Measurements from ENCODE around the gene CCNL2. TPM values are rescaled to one million over a fixed set of nuclear protein-coding genes. Genes with fewer than 3 reads are reported as not detected.
A peak's percentile ranks its signal among the peaks of the same experiment; 100 is the strongest.

CCNL2 gene
- total RNA-seq, 4 donors from 2014 or later, result 35.0 to 91.1 (median 43.7) TPM

GRCh38 chr1:1402072-1402900 is 3.2 kb upstream of the CCNL2 start:
- H3K4me3 ChIP-seq, result no peak overlapping the region
- intact Hi-C loops (cut with DNase I; ENCODE audit: low total_unique reads) (no loop called here), in situ Hi-C loops (cut with MboI; ENCODE audit: low sequenced_read_pairs in 4 of 4) (no loop called here)

GRCh38 chr1:1401457-1402010 is 2.4 kb upstream of the CCNL2 start:
- in situ Hi-C loops (cut with MboI; ENCODE audit: low sequenced_read_pairs in 4 of 4), result no loop called here
- H3K36me3 ChIP-seq, result peaks cover 0 to 45% of the 10 kb centered on the region in 2 donors
- no peaks in the 10 kb centered on the region for H3K9me3 ChIP-seq
- DNase-seq, result no peak
- no peaks in the 10 kb centered on the region for H3K27me3 ChIP-seq
- no peak for TF ChIP-seq CTCF (IDR thresholded peaks at IDR 0.05 in 4 of 5, conservative IDR thresholded peaks at IDR 0.05 in 1 of 5)
- TF ChIP-seq POLR2A (IDR thresholded peaks at IDR 0.05), result no peak
- ATAC-seq, result no peak
- intact Hi-C loops (cut with DNase I; ENCODE audit: low total_unique reads), result no loop called here
- peak overlapping the region in 1 of 4 donors; percentile 93 for H3K27ac ChIP-seq
- H3K4me3 ChIP-seq, result no peak overlapping the region
- peaks cover 42 to 46% of the 10 kb centered on the region in 2 donors for H3K4me1 ChIP-seq

More at GRCh38 chr1:1402072-1402900, 3.2 kb upstream of the CCNL2 start:
- no peaks in the 10 kb centered on the region for H3K9me3 ChIP-seq
- peaks cover 0 to 38% of the 10 kb centered on the region in 2 donors for H3K36me3 ChIP-seq
- DNase-seq (peak in 1 of 2 donors; percentile 67), ATAC-seq (no peak)
- H3K4me1 ChIP-seq, result peaks cover 39 to 44% of the 10 kb centered on the region in 2 donors
- H3K27me3 ChIP-seq, result no peaks in the 10 kb centered on the region
- TF ChIP-seq POLR2A (IDR thresholded peaks at IDR 0.05), result no peak
- TF ChIP-seq CTCF (IDR thresholded peaks at IDR 0.05 in 4 of 5, conservative IDR thresholded peaks at IDR 0.05 in 1 of 5), result peak in 2 of 5 experiments; percentile 7 to 18
- peak overlapping the region in 1 of 4 donors; percentile 60 for H3K27ac ChIP-seq

DNA sequence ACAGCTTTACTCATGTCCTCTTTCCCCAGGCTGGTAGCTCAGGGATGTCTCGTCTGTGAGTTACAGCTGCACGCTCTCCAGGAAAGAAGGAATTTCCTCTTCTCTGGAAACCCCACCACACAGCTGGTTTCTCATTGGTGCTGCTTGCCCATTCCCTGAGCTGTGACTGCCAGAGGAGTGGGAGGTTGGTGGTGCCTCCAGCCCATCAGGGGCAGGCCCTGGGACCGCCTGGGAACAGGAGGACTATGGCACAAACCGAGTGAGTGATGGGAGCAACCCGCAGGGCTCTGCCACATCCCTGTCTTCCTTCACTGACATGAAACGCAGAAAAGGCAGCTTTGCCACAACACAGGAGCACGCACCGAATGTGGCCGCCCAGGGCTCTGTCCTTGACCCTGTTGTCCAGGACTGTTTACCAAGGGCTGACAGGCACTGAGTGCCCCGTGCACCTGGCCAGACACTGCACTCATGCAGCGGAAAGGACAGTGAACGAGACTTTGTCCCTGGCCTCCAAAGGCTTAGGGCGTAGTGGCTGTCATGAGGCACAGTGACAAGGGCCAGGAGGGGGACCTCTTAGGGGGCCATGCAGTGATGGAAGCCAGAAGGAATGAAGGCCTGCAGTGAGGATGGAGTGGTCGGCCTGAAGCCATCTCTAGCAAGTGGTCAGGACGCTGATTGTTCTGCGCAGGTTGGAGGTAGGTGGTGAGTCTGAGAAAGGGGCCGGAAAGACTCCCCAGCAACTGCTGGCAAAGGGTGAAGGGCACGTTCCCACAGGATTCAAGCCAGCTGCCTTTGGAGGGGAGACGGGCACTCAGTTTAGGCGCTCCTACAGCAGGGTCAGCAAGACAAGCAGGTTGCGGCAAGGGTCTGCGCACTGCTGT is 1.7 kb upstream of the CCNL2 start:
- Histone ChIP-seq H3K9me3 (no peaks in the 10 kb centered on the region), H3K36me3 (peaks cover 0 to 47% of the 10 kb centered on the region in 2 donors), H3K4me3 (peak overlapping the region; percentile 65 to 98 (median 77)), H3K27me3 (no peaks in the 10 kb centered on the region), H3K4me1 (peaks cover 36 to 39% of the 10 kb centered on the region in 2 donors), H3K27ac (peak overlapping the region; percentile 77 to 96 (median 86))
- intact Hi-C loops (cut with DNase I; ENCODE audit: low total_unique reads), result loop anchor here (1.0 kb wide), 1 partner anchor 40 kb away; no protein-coding TSS in a partner anchor
- TF ChIP-seq CTCF (IDR thresholded peaks at IDR 0.05 in 4 of 5, conservative IDR thresholded peaks at IDR 0.05 in 1 of 5), result no peak
- no peak for TF ChIP-seq POLR2A (IDR thresholded peaks at IDR 0.05)
- no peak for ATAC-seq
- in situ Hi-C loops (cut with MboI; ENCODE audit: low sequenced_read_pairs in 4 of 4), result no loop called here
- no peak for DNase-seq

DNA sequence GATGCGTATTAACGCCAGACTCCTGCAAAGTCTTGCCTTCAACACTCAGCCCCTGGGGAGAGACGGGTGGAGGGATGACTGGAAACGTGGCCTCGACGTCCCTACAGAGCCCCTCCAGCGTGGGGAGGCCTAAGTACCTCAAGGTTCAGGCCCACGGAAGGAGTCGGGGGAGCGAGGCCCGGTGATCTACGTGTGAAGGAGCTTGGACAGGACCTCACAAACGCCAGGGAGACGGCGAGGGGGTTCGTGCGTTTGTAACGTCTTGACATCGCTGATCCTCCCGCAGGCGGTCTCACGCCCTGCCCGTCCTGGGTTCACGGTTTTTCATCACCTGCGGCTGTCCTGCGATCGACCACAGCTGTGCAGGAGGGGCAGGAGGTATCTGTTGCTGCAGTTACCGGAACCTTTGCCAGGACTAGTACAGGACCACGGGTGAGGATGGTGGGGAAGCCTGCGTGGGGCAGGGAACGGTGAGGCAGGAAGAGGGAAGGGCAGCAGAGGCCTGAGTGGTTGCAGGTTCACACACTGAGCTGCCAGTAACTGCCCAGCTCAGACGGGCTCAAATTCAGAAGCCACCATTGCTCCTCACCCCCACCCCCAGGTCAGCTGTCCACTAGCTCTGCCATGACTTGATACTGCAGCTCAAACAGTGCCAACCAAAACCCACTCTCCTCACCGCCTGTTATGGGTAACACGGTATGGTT is 889 bp upstream of the CCNL2 start:
- H3K36me3 ChIP-seq, result peaks cover 0 to 48% of the 10 kb centered on the region in 2 donors
- intact Hi-C loops (cut with DNase I; ENCODE audit: low total_unique reads), result loop anchor here (1.0 to 2.0 kb wide), 6 partner anchors 7 to 175 kb away; partner anchors contain the start of genes ATAD3B, AURKAIP1, DVL1 and MRPL20
- DNase-seq, result no peak

More for the DNA sequence above, 889 bp upstream of the CCNL2 start:
- Histone ChIP-seq H3K9me3 (no peaks in the 10 kb centered on the region), H3K4me1 (peaks cover 35 to 36% of the 10 kb centered on the region in 2 donors), H3K27me3 (no peaks in the 10 kb centered on the region), H3K27ac (peak overlapping the region; percentile 77 to 96 (median 86)), H3K4me3 (peak overlapping the region; percentile 65 to 98 (median 77))
- peak in 1 of 2 donors; percentile 12 for ATAC-seq
- in situ Hi-C loops (cut with MboI; ENCODE audit: low sequenced_read_pairs in 4 of 4), result no loop called here
- TF ChIP-seq CTCF (IDR thresholded peaks at IDR 0.05 in 4 of 5, conservative IDR thresholded peaks at IDR 0.05 in 1 of 5), result no peak
- TF ChIP-seq POLR2A (IDR thresholded peaks at IDR 0.05), result no peak
